H1 (cell line): ENCODE results near the gene CSAD. TPM values are rescaled to one million over a fixed set of nuclear protein-coding genes. Genes with fewer than 3 reads are reported as not detected.

Experiments used
- ASH2L ChIP-seq: fragments of 200-600, 300-600 bp; sonication (generic); IDR thresholded peaks from one replicate; pipeline ENCODE4 v1.7.1; 2017; ENCODE audit warnings: low read length
- CEBPB ChIP-seq: IDR thresholded peaks from 2 replicates; pipeline ENCODE4 v1.6.1; 2012; ENCODE audit warnings: low read depth, low read length
- EGR1 ChIP-seq: IDR thresholded peaks from 2 replicates; pipeline ENCODE4 v1.6.1; 2011; ENCODE audit warnings: low read depth, low read length, borderline replicate concordance
- GTF2F1 ChIP-seq: IDR thresholded peaks from 2 replicates; pipeline ENCODE4 v1.6.1; 2012; ENCODE audit warnings: low read depth, low read length, improper control_type of control experiment, borderline replicate concordance
- JUND ChIP-seq: IDR thresholded peaks from 2 replicates; pipeline ENCODE4 v1.6.1; 2011; ENCODE audit warnings: mild to moderate bottlenecking, improper control_type of control experiment, low read length
- KDM1A ChIP-seq: fragments of 200-600, 300-600 bp; sonication (generic); IDR thresholded peaks from 2 replicates; pipeline ENCODE4 v1.7.1; 2016; ENCODE audit warnings: mild to moderate bottlenecking, low read length, borderline replicate concordance
- RFX5 ChIP-seq: IDR thresholded peaks from 2 replicates; pipeline ENCODE4 v1.6.1; 2011; ENCODE audit warnings: low read depth, low read length, improper control_type of control experiment, borderline replicate concordance
- SP1 ChIP-seq: IDR thresholded peaks from 2 replicates; pipeline ENCODE4 v1.6.1; 2011; ENCODE audit warnings: low read depth, low read length
- TAF7 ChIP-seq: optimal IDR thresholded peaks from 2 replicates; pipeline ENCODE3; 2011; ENCODE audit warnings: low read depth, mild to moderate bottlenecking, inconsistent platforms, low read length, moderate library complexity, borderline replicate concordance
- polyA plus RNA-seq, 7 experiments: library from polyadenylated mRNA; depleted of rRNA in 3 of 7; stranded (reverse) in 5 of 7; unstranded in 2 of 7; fragments of >200 nt in 5 of 7; fragments of 200-250 nt in 2 of 7; gene quantifications; 1 replicate in 5 of 7; 2 replicates in 1 of 7; 4 replicates in 1 of 7; pipeline versions ENCODE4 v1.2.1 to v1.2.3, GENCODE V29; 2011 to 2013; ENCODE audit warnings: missing spikeins in 2 of 7, mixed read lengths in 2 of 7
- total RNA-seq: library from RNA; stranded (reverse); fragmentation: NEBNext Ultra II Directional; extraction: Animal tissue kit (Norgen Biotek cat#: 25700); gene quantifications from 2 replicates; pipeline ENCODE4 v1.2.1, GENCODE V29; 2021

CSAD gene
- total and polyA plus RNA-seq, 2 of the 8 experiments (the other 6 are each of a cell fraction or from before 2014, with no cell fraction given) = 8.8 to 11.3 TPM

DNA sequence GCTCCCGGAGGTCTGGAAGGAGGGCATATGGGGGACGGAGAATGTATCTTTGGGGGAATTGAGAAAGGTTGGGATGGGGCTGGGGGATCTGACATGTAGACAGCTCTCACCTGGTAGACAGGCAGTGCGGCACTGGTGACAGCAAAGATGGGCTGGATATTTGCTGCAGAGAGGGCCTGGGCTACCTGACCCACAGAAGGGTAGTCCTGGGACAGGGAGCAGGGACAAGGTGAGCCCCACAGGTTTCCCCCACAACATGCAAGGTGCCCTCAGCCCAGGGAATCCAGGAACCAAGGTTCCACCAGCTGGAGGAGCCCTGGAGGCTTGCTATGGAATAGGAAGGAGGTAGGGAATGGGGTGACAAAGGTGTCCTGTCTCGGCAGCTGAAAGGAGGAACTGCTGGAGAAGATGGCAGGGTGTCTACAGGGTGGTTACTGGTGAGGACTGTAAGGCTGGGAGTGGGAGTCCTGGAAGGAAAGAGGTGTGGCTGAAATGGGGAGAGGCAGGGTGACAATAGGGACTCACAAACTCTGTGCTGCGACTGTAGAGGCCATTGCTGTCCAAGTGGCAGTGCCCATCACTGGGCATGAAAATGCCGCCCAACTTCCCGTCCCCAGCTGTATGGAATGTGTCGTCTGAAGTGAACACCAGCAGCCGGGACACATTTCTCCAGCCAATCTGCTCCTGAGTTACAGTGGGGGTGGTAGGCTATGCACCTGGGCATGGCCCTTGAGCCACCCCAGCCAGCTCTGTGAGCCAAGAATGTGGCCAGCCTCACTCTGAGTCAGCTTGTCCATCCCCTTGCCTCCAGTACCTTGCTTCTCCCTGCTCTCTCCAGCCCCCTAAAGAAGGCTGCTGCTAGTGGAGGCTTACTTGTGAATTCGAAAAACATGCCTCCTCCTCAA is 15.0 kb upstream of the CSAD start (continued):
- no peak for TF ChIP-seq RFX5
- TF ChIP-seq SP1 = no peak
- TF ChIP-seq CEBPB = no peak
- TF ChIP-seq GTF2F1 = no peak
- TF ChIP-seq ASH2L = no peak
- no peak for TF ChIP-seq EGR1
- TF ChIP-seq JUND = no peak
- TF ChIP-seq TAF7 = no peak
- TF ChIP-seq KDM1A = no peak
